ENCODE results near the gene IRF2BPL. TPM values are rescaled to one million over a fixed set of nuclear protein-coding genes. Genes with fewer than 3 reads are reported as not detected.

Gene IRF2BPL
- 26.7 TPM for total RNA-seq

DNA sequence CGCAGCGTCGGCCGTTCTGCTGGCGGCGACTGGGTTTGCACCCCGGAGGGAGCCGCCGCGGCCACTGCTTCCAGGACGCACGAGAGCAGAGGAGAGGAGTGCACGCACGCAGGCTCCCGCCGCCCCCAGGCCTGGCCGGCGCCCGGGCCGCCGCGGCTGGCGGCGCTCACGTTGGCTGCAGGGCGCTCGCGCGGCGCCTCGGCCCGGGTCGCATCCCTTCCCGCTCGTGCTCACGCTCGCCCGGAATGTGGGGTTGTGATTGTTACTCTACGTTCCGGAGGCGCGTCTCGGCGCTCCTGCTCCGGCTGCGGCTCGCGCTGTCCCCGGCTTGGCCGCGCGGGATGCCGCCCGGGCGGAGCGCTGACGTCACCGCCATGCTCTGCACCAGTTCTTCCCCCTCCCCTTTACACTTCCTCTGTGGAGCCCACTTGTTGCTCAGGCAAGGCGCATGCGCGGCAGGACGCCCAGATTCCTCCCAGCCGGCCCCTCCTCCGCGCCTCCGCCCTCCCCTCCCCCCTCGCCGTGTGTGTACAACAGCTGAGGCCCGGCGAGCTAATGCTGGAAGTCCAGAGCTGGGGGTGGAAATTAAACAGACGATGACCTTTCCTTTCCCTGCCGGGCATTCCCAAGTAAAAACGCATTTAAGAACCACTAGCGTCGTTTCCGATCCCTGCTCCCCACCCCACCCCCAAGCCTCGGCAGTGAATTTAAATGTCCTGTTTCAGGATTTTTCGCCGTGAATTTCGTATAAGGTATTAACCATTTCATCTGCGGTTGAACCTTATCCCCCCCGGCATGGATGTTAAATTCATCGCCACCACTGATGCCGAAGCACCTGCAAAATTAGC is at the start of gene IRF2BPL:
Gene IRF2BPL, minus strand, starts transcription at position 325 of the 848 bp plus-strand sequence. CDS start 916 bp downstream, outside the sequence.
- DNase-seq: peak; percentile 98

DNA sequence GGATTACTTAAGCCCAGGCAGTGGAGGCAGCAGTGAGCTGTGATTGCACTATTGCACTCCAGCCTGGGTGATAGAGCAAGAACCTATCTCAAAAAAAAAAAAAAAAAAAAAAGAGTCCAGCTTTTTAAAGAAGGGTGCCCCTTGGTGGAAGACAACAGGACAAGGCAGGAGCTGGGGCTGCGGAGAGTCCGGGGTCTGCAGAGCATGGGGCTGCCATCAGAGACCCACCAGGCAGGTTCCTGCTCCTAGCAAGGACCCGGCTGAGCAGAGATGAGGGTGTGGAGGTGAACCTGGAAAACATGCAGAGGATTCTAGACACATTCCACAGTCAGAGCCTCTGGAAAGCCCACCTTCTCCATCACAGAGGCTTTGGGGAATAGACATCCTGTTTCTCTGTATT is 48.5 kb upstream of the IRF2BPL start:
- no peak for DNase-seq

DNA sequence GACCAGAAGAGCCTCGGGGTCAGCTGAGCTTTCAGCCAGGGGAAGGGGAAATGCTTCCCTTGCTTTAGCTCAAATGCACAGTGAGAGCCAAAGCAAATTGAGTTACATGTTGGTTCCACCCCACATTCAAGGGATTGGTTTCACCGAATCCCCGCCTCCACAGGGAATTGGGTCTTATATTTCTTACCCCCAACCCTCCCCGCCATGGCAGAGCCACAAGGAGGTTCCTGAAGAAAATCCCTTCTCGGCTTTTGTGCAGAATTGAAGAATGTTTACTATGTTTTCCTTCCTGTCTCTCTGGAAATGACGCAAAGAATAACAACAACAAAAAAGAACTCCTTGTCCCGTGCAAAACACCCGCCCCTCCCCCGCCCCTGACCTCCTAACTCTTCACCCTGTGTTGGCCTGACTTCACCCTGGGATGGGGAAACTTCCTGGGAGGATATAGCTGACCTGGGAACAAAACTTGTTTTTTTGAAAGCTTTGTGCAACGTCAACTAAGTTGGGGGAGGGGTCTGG is 47.7 kb upstream of the IRF2BPL start:
- peak; percentile 40 for DNase-seq

DNA sequence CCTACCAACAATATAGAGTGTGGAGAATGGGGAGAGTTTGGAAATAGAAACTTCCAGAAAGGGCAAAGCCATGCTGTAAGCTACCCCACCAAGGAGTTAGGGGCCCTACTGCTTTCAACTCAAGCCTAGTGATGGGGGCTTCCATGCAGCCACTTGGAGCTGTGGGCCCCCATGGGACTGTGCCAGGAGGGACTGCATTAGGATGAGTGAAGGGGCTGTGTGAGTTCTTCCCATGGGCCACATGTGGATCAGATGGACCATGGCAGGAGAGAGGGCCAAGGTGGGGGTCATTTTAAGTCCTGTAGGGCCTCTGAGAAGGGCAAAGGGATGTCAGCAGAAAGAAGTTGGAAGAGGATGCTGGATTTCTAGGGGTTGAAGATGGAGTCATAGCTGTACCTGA is 46.5 kb upstream of the IRF2BPL start:
- no peak for DNase-seq

DNA sequence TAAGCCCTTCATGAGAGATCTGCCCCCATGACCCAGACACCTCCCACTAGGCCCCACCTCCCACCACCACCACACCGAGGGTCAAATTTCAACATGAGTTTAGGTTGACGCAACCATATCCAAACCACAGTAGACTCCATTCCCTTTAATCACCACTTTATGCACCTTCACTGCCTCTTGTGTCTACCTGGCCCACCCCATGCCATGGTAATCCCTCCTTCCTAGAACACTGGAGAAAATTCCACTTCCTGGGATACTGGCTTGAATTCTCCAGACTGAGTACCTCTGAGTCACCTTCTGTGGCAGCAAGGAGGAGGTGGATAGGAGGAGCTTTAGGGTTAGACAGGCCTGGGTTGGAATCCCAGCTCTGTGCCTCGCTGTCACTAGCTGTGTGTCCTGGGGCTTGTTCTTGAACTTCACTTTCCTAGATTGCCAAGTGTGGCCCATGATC is 43.5 kb upstream of the IRF2BPL start:
- DNase-seq: no peak

DNA sequence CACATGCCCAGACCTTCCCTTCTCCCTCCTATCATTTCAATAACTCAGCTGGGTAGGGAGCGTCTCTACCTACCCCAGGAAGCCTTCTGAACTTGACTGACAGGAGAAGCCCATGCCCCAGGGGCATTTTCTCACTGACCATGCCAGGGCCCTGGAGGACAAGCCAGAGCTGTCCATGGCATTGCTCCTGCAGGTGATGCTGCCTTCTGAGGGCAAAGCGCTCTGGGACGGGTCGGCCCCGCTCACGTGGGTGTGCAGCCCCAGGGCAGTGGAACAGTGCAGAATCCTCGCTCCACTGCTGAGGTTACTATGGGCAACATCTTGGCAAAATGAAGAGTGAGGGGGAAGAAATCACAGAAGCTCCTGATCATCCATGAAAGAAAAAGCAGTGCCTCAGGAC is 41.0 kb upstream of the IRF2BPL start:
- DNase-seq: no peak

DNA sequence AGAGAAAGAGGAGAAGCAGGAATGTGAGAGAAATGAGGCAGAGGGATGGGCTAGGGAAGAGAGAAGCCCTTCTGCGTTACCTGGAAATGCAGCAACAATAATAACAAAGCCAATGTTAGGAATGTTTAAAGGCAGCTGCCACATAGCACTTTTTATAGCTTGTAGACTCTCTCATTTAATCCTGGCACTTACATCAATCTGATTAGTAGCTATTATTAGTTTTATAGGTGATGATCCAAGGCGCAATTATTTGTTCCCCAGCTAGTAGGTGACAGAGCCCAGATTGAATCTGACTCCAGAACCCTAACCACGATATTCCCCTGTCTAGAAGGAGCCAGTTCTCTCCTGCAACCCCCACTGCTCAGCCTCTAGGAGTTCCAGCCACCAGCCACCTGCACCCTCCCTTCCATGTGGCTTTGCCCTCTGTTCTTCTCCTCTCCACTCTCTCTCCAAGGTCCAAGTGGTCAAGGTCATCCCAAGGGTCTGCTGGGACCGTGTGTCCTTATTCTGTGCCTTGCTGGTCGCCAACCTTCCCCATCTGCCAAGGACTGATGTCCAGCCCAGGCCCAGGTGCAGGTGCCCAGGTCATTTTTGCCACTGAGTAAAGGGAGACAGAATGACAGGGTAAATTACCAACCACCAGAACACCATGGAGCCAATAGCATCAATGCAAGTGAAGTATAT is 40.2 kb upstream of the IRF2BPL start:
- DNase-seq: no peak

DNA sequence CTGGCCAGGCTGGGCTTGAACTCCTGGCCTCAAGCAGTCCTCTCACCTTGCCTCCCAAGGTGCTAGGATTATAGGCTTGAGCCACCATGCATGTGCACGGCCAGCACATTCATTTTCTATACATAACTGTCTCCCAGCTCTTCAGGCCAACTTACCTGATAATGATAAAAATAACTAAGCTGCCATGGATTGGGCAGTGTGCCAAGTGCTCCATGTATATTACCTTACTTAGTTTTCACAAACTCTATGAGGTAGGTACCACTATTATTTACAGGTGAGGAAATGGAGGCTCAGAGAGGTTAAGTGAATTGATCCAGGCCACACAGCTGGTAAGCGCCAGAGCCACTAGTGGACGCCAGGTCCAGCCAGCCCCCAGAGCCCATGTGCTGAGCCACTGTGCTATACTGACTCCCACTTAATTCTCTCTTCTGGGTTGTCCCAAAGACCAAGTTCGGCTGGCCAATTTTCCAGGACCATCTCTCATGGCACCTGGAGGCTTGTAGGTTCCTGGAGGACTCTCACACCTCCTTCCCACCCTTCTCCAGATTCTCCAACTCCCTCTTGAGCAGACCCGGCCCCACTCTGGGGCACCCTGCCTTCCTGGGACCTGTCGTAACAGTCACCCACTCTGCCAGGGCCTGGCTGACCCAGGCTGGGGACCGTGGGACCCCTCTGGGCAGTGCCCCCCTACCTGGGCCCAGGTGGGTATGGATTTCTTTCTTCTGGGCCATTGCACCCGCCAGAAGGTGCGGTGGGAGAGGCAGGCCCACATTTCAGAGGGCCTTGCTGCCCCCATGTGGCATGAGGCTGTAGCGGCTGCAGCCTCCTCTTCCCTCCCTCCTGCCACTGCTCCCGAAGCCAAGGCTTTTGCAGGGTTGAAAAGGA is 39.4 kb upstream of the IRF2BPL start:
- peak; percentile 48 for DNase-seq

DNA sequence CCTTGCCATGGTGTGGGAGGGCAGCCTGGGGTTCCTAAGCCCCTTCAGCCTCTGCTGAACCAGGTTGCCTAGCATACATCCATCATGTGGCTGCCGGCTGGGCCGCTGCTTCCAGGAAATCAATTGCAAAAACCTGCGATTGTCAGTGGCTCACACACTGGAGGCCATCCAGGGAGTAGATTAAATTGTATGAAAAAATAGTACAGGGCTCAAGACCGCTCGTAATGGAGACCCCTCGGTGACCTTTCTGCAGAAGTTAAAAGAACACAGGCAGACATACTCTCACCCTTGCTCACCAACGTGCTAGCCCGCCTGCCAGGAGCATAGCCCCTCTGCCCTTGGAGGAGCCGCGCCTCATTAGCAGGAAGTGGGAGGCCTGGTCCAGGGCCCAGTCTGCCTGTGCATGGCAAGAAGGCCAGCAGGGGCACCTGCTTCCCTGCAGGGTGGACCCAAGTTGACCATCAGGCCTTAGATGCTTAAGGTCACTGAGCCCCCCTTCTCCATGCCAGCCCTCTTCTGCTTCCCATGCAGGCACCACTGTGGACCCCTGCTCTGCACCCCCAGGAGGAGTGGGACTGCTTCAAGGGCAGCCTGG is 38.2 kb upstream of the IRF2BPL start:
- DNase-seq: no peak

DNA sequence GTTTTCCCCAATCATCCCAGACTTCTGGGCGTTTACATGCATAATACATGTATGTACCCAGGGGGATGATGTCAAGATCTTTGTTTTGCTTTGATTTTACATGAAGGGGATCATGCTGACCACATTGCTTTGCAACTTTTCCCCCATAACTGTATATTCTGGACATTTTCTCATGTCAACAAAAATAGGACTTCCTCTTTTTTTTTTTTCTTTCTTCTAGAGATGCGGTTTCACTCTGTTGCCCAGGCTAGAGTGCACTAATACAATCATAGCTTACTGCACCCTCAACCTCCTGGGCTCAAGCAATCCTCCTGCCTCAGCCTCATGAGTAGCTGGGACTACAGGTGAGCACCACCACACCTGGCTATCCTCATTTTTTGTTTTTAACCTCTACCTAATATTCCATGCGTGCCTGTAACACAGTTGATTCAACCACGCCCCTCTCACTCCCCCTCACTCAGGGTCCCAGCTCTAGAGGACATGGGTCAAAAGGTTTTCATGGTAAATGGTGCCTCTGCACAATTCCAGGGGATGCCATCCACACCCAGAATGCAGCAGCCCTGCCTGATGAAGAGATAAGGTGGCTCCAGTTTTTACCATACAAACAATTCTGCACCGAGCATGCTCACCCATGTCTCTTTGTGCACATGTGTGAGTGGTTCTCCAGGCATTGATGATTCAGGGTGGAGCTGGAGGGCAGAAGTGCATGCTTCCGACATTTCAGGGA is 37.5 kb upstream of the IRF2BPL start:
- no peak for DNase-seq

DNA sequence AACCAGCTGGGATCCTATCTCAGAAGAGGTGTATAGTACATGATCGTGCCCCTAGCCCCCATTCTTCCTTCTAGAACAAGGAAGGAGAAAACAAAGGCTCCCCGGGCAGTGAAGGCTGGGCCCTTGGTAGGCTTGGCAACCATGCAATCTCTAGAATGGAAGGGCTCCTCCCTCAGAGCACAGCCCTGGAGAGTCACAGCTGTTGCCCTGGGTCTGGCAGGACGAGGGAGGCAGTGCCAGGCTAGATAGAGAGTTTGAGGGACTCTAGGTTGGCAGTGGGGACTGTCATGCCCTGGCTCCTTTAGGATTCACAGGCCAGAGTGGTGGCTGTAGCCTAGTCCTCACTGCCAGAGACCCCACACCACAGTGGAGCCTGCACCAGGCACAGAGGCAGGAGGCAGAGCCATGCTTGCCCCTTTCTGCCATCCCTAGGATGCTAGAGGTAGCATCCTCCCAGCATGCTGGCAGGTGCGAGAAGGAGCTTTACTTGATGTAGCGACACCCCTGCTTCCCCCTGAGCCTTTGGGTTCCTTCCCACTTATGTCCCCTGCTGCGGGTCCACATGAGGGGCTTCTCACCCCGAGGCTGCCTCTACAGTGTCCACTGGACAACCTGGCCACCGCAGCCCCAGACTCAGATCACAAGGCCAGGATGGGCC is 36.1 kb upstream of the IRF2BPL start:
- no peak for DNase-seq

DNA sequence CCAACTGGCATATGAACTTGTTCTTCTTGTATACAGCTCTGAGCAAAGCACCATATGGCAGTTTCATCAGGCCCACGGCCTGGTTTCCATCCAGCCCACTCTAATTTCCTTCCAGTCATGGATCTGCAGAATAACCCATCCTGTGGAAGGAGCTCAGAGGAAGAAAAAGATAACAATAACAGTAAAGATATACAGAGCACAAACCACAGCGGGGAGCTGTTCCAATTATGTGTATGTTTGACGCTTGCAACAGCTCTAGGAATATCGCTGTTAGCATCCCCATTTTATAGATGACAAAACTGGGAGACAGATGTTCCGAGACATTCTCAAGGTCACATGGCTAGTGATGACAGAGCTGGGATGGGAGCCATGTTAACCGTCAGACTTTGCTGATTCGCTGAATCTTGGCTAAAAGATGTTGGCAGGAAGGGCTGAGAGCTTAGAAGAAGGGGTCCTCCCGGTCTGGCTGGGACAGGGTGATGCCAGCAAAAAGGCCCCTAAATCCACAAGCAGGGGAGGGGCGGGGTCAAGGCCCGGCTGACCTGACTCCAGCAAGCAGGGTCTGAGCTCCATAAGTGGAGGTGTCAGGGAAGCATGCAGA is 35.2 kb upstream of the IRF2BPL start:
- DNase-seq: no peak

DNA sequence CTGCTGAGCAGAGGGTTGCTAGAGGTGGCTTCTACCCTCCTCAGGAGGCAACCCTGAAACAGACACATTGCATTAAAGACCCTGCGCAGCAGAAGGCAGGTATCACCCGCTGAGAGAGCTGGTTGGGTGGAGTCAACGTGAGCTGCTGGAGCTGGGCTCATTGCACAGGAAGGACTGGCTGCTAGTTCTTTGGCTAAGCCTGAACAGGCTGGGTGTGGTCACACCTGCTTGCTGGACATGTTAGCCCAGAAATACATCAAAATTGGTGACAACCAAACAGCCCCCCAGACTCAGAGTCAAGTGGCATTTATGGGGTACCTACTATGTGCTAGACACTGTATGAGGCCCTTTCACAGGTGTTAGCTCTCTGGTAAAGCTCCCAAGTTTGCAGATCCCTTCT is 33.8 kb upstream of the IRF2BPL start:
- DNase-seq: no peak

DNA sequence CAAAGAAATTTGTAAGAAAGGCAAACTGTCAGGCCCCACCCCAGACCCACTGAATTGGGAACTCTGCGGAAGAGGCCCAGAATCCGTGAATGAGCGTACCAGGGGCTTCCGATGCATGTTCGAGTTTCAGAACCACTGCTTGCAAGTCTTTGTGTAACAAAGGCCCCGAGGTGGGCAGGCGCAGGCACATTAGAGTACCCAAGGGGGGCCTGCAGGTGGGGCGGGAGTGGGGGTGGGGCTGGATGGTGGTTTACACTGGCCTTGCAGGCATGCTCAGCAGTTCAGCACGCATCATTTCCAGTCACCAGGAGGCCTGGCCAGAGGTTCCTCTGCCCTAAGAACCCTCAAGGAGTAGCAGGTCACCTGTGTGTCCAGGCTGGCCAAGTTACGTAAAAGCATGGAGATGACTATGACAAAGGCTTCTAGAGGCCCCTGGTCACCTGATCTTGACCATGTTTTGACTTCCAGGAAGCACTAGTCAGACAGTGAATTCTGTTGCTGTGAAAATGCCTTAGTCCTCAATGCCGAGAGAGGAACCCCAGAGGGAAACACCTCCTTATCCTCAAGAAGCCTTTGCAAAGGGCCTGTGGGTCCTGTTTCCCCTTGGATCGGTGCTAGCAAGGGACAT is 33.2 kb upstream of the IRF2BPL start:
- DNase-seq: no peak

DNA sequence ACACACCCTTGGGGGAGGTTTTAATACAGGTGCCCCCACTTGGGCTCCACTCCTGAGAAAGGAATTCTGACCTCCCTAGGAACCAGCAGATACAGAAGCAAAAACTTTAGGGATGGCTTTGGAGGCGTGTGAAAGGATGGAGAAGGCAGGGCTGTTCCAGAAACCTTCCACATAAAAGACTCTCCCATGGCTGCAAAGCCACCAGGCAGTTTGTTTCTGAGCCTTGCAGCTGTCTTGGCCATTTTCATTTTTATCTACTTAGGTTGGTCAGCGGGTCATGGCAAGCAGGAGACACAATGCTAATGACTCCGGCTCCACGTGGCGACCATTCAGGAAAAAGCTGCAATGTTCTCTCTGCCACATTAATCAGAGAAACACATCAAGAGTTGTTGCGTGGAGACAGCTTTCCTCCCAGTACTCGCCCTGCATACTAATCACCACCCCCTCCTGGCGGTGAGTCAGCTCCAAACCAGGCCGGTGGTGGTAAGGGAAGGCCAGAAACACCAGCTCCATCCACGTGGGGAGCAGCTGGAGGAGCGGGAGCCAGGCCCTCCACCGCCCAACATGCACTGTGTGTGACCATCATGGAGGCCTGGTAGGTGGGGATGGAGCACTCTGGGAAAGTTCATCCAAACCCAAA is 30.9 kb upstream of the IRF2BPL start:
- no peak for DNase-seq

DNA sequence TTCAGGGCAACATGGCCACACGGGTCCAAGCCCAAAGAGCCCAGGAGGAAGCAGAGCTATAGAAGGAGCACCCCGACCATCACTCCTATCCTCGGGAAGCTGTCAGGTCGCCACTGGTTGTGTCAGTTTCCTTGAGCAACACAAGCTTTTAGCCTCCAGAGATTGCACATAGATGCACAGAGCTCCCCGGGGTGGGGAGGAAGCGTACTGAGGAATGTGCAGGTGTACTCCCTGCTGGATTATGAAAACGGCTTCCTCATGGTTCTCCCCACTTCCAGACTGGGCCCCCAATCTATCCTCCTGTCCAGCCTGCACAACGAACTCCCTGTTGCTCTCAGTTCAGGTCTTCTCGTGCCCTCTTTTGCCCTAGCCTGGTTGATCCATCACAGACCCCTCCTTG is 30.3 kb upstream of the IRF2BPL start:
- DNase-seq: no peak

DNA sequence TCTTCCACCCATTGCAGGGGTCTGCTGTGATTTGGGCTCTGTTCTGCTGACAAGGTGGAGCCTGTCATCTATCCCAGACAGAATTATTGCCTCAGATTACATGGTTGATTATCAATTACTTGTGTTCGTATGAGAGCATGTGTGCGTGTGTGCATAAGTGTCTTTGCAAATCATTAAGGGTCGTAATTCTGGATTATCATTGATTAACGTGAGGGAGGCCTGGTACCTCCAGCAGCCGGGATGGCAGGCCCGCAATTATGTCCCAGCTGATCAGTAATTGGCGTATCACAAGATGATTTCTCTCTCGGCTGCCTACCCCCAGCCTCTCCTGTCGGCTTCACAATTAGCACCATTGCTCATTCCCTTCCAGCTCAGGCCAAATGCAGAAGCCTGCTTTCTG is 29.6 kb upstream of the IRF2BPL start:
- DNase-seq: no peak

DNA sequence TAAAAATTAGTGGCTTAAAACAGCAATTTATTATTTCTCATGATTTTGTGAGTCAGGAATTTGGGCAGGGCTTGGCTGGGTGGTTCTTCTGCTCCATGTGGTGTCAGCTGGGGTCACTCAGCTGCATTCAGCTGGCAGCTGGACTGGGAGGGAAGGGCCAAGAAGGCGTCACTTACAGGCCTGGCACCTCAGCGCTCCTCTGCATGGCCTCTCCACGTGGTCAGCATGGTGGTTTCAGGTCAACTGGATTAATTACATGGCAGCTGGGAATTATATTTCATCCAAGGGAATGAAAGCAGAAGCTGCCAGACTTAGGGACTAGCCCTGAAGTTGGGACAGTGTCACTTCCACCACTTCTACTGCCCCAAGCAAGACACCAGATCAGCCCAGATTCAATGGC is 27.5 kb upstream of the IRF2BPL start:
- DNase-seq: no peak

DNA sequence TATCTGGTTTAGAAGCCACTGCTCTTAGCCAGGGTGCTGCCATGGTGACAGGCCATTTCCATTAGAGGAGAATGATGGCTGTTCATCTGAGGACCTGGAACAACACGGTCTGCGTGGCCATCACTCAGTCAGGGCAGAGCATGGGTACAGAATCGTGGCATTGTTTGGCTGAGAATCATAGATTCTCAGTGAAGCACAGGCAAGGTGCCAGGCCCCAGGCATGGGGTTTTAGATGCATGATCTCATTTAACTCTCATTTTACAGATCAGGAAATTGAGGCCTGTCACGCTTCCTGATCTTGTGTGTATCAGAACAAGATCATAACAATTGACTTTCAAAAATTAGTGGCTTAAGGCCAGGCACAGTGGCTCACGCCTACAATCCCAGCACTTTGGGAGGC is 26.8 kb upstream of the IRF2BPL start:
- no peak for DNase-seq

Data from skin of body (tissue), 2 donors.